Femur (tissue), 1 donor: ENCODE data around the gene ADAMTSL3.

Experiments
- DNase-seq: peaks from one replicate; pipeline ENCODE4 v3.0.0-alpha.2; 2017

ADAMTSL3 gene

DNA sequence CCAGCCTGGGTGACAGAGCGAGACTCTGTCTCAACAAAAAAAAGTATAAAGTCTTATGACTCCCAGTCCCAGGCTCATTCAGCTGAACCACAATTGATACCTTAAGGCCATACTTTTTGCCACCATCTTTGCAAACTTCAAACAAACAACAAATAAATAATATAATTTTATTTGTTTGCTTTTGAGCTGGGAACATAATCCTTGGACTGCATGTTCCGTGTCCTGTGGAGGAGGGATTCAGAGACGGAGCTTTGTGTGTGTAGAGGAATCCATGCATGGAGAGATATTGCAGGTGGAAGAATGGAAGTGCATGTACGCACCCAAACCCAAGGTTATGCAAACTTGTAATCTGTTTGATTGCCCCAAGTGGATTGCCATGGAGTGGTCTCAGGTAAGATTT lies 238.6 kb downstream of the ADAMTSL3 start:
- no peak for DNase-seq

GRCh38 chr15:83893308-83893707 lies 239.4 kb downstream of the ADAMTSL3 start:
- no peak for DNase-seq

DNA sequence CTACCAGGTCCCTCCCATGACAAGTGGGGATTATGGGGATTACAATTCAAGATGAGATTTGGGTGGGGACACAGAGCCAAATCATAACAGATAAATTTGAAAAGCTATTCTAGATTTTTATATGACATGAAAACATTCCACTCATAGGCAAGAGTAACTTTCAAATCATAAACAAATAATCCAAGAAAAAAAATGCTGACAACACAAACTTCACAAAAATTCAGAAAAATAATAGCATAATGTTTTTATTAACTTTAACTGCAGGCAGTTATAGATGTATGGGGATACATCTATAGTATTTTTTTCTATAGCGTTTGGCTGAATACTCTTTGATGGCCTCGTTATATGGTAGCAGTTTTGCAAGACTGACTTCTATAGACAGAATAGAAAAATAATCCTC lies 243.1 kb downstream of the ADAMTSL3 start:
- no peak for DNase-seq

GRCh38 chr15:83898361-83898760 lies 244.4 kb downstream of the ADAMTSL3 start:
- DNase-seq = no peak

DNA sequence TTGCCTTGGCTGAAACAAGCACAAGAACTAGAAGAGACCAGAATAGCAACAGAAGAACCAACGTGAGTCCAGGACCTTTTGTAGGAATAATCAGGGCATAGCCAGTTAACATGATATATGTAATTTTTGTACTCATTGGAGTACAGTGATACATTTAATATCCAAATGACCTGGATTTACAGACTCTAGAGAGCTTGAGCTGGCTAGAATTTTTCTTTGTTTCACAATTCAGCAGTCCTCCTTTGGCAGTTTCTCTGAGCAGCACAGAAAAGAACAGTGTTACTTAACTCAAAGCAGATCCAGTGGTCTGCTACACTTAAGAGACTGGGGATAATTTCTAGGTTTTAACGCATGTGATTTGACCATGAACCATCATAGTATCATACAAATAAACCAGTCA lies 245.7 kb downstream of the ADAMTSL3 start:
- DNase-seq = no peak

GRCh38 chr15:83904107-83905040 lies 250.5 kb downstream of the ADAMTSL3 start:
- peak; percentile 83 for DNase-seq

- no peak for DNase-seq
Observed at GRCh38 chr15:83905556-83906273, 251.8 kb downstream of the ADAMTSL3 start.

DNA sequence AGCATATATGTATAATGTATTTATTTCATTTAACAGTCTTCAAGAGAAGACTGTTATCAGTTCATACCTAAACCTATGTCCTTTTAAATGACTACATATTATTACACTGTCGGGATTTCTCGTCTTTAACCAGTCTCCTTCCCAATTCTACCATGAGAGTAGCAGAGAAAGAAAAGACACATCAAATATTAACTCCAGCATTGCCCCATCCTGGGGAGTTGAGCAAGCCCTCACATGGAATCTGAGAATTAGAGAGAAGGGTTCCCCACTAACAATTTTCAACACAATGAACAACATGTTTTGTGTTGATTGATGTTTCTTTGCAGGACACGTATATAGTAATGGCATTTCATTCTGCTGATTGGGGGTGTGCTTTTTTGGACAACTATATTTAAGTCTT lies 257.4 kb downstream of the ADAMTSL3 start:
- DNase-seq = no peak

GRCh38 chr15:83912343-83912742 lies 258.4 kb downstream of the ADAMTSL3 start:
- DNase-seq = no peak

- DNase-seq = no peak
Observed at GRCh38 chr15:83913034-83913632, 259.2 kb downstream of the ADAMTSL3 start.

DNA sequence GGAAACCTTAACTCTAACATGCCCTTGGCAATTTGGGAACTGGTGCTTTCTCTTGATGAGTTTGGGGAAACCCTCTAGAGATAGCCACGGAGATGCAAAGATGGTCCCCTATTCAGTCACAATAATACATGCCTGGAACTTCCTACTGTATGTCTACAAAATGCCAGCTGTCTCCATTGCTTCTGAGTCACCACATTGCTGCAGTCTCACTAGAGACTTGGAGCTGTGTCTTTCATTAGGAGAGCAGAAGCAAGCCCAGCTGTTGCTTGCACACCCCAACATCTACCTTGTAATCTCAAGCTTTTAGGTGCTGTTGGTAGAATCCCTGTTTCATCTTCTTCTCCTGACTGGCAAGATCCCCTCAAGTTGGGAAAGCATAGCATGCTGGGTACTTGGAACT lies 261.0 kb downstream of the ADAMTSL3 start:
- no peak for DNase-seq

GRCh38 chr15:83917432-83917831 lies 263.5 kb downstream of the ADAMTSL3 start:
- no peak for DNase-seq

- no peak for DNase-seq
Observed at GRCh38 chr15:83918011-83918410, 264.1 kb downstream of the ADAMTSL3 start.

- DNase-seq = no peak
Observed at GRCh38 chr15:83919319-83919830, 265.5 kb downstream of the ADAMTSL3 start.

GRCh38 chr15:83919978-83920510 lies 266.1 kb downstream of the ADAMTSL3 start:
- DNase-seq = peak; percentile 37

GRCh38 chr15:83922649-83923294 lies 268.8 kb downstream of the ADAMTSL3 start:
- no peak for DNase-seq

- no peak for DNase-seq
Observed at GRCh38 chr15:83926116-83926515, 272.2 kb downstream of the ADAMTSL3 start.

DNA sequence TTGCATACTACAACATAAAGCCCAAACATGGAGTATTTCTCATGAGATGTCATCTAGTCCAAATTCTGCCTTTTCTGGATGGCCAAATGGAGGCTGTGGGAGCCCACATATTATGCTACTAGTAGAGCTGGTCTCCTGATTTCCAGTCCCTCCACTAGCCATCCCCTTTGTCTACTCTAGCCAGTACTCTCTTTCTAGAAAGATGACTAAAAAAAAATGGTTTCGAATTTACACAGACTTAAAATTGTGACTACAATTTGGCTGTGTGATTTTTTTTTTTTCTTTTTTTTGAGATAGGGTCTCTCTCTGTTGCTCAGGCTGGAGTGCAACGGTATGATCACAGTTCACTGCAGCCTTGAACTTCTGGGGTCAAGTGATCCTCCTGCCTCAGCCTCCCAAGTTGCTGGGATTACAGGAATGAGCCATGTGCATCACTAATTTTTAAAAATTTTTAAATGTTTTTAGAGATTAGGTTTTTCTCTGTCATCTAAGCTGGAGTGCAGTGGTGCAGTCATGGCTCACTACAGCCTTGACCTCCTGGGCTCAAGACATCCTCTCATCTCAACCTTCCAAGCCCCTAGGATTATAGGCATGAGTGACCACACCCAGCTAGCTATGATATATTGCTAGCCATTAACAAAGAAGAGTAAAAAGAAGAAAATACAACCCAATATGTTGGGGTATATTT lies 273.9 kb downstream of the ADAMTSL3 start:
- no peak for DNase-seq

GRCh38 chr15:83928392-83928734 lies 274.4 kb downstream of the ADAMTSL3 start:
- DNase-seq = no peak

GRCh38 chr15:83928878-83929418 lies 275.0 kb downstream of the ADAMTSL3 start:
- no peak for DNase-seq

- no peak for DNase-seq
Observed at GRCh38 chr15:83929619-83930018, 275.7 kb downstream of the ADAMTSL3 start.
